Ramos (cell line): ENCODE data around the gene LINGO3.

ENCODE experiments used
- in situ Hi-C: fragments of 300-500 bp; cut with MboI; formaldehyde crosslinking; loops from one replicate; pipeline ENCODE4 v1.14.3; 2022; ENCODE audit warnings: low sequenced_read_pairs; ENCODE audit not compliant: unreplicated experiment

The LINGO3 gene

GRCh38 chr19:2340496-2341243 is 32.7 kb upstream of the LINGO3 start:
- in situ Hi-C loops = no loop called here

GRCh38 chr19:2339644-2340310 is 31.8 kb upstream of the LINGO3 start:
- in situ Hi-C loops = no loop called here

- in situ Hi-C loops = no loop called here
Measured at GRCh38 chr19:2338751-2339643, 31.0 kb upstream of the LINGO3 start.

- in situ Hi-C loops = no loop called here
Measured at GRCh38 chr19:2338055-2338615, 30.2 kb upstream of the LINGO3 start.

GRCh38 chr19:2337329-2337707 is 29.4 kb upstream of the LINGO3 start:
- in situ Hi-C loops = no loop called here

- in situ Hi-C loops = no loop called here
Measured at GRCh38 chr19:2336528-2337328, 28.8 kb upstream of the LINGO3 start.

GRCh38 chr19:2335848-2336247 is 27.9 kb upstream of the LINGO3 start:
- in situ Hi-C loops = no loop called here

- in situ Hi-C loops = no loop called here
Measured at GRCh38 chr19:2334986-2335846, 27.3 kb upstream of the LINGO3 start.

- in situ Hi-C loops = no loop called here
Measured at GRCh38 chr19:2334426-2334825, 26.5 kb upstream of the LINGO3 start.

- in situ Hi-C loops = no loop called here
Measured at GRCh38 chr19:2333807-2334211, 25.9 kb upstream of the LINGO3 start.

GRCh38 chr19:2333027-2333806 is 25.3 kb upstream of the LINGO3 start:
- in situ Hi-C loops = no loop called here

- in situ Hi-C loops = no loop called here
Measured at GRCh38 chr19:2332341-2333026, 24.5 kb upstream of the LINGO3 start.

GRCh38 chr19:2331601-2332246 is 23.8 kb upstream of the LINGO3 start:
- in situ Hi-C loops = no loop called here

- in situ Hi-C loops = no loop called here
Measured at GRCh38 chr19:2330632-2331284, 22.8 kb upstream of the LINGO3 start.

GRCh38 chr19:2330255-2330631 is 22.3 kb upstream of the LINGO3 start:
- in situ Hi-C loops = no loop called here

GRCh38 chr19:2329501-2329916 is 21.6 kb upstream of the LINGO3 start:
- in situ Hi-C loops = no loop called here

- in situ Hi-C loops = no loop called here
Measured at GRCh38 chr19:2329149-2329478, 21.2 kb upstream of the LINGO3 start.
